SKM-1 treated with dmso at 0.1 percent for 144 hours (cell line): ENCODE results near the gene SNX30.

ENCODE experiments used
- DNase-seq: peaks from one replicate; lab custom pipeline; 2025; ENCODE audit not compliant: unreplicated experiment; lab: John Stamatoyannopoulos, UW

The SNX30 gene

GRCh38 chr9:112878752-112879151 lies 128.2 kb downstream of the SNX30 start:
- DNase-seq = no peak

- DNase-seq = no peak
Observed at GRCh38 chr9:112880650-112881049, 130.1 kb downstream of the SNX30 start.

- no peak for DNase-seq
Observed at GRCh38 chr9:112881331-112881730, 130.8 kb downstream of the SNX30 start.

GRCh38 chr9:112884101-112884500 lies 133.5 kb downstream of the SNX30 start:
- no peak for DNase-seq

- no peak for DNase-seq
Observed at GRCh38 chr9:112884721-112885120, 134.2 kb downstream of the SNX30 start.

GRCh38 chr9:112885324-112885723 lies 134.8 kb downstream of the SNX30 start:
- no peak for DNase-seq

GRCh38 chr9:112886351-112886750 lies 135.8 kb downstream of the SNX30 start:
- DNase-seq = no peak

- DNase-seq = peak; percentile 38
Observed at GRCh38 chr9:112887381-112887780, 136.8 kb downstream of the SNX30 start.

GRCh38 chr9:112890106-112891081 lies 139.8 kb downstream of the SNX30 start, which contains the start of gene SLC46A2:
SLC46A2 (minus strand) TSS chr9:112890876; CDS start chr9:112890681, 195 bp downstream.
- no peak for DNase-seq

- DNase-seq = no peak
Observed at GRCh38 chr9:112891521-112891920, 141.0 kb downstream of the SNX30 start.

- DNase-seq = no peak
Observed at GRCh38 chr9:112892981-112893380, 142.4 kb downstream of the SNX30 start.

GRCh38 chr9:112894041-112894440 lies 143.5 kb downstream of the SNX30 start:
- DNase-seq = no peak

GRCh38 chr9:112894699-112895098 lies 144.1 kb downstream of the SNX30 start:
- peak; percentile 79 for DNase-seq

GRCh38 chr9:112896131-112896530 lies 145.6 kb downstream of the SNX30 start:
- DNase-seq = no peak

- DNase-seq = no peak
Observed at GRCh38 chr9:112898872-112899311, 148.3 kb downstream of the SNX30 start.

- DNase-seq = no peak
Observed at GRCh38 chr9:112900488-112900887, 149.9 kb downstream of the SNX30 start.

- no peak for DNase-seq
Observed at GRCh38 chr9:112900901-112901300, 150.3 kb downstream of the SNX30 start.

GRCh38 chr9:112905084-112905483 lies 154.5 kb downstream of the SNX30 start:
- DNase-seq = no peak

GRCh38 chr9:112911736-112912135 lies 161.2 kb downstream of the SNX30 start:
- no peak for DNase-seq

- DNase-seq = no peak
Observed at GRCh38 chr9:112912636-112913035, 162.1 kb downstream of the SNX30 start.

GRCh38 chr9:112913326-112913725 lies 162.8 kb downstream of the SNX30 start:
- DNase-seq = no peak

GRCh38 chr9:112914524-112914923 lies 164.0 kb downstream of the SNX30 start:
- DNase-seq = no peak
